GM12878 (cell line): ENCODE results near the gene CD300E. TPM values are rescaled to one million over a fixed set of nuclear protein-coding genes. Genes with fewer than 3 reads are reported as not detected.
A peak's percentile ranks its signal among the peaks of the same experiment; 100 is the strongest.

Experiments used
- ATAC-seq: fragments of 200-7000 bp; cut with Tn5 transposase; 3 replicates; pipeline ENCODE4 v1.9.1; 2020; ENCODE audit warnings: mild to moderate bottlenecking, moderate library complexity
- BruUV-seq: library from RNA; stranded (reverse); fragments of 400-500 nt; replicated peaks from 2 replicates; lab custom pipeline; 2021; lab: Mats Ljungman, UMichigan
- CTCF ChIA-PET: fragments of 300-600 bp; sonication (Branson Sonifier 250); formaldehyde crosslinking; extraction: SDS; loops from one replicate; lab custom pipeline; 2021; ENCODE audit warnings: inconsistent platforms; lab: Yijun Ruan, JAX
- POLR2A ChIA-PET: fragments of 350-600 bp; formaldehyde crosslinking; extraction: SDS; loops from one replicate; lab custom pipeline; 2021; ENCODE audit warnings: inconsistent platforms; lab: Charles Lee
- RAD21 ChIA-PET: fragments of 300-600 bp; sonication (Branson Sonifier 250); formaldehyde crosslinking; loops from one replicate; lab custom pipeline; 2023; ENCODE audit warnings: antibody characterized with exemption; ENCODE audit not compliant: unreplicated experiment; lab: Charles Lee
- SMC1A ChIA-PET: fragments of 300-600 bp; sonication (Branson Sonifier 250); formaldehyde crosslinking; loops from one replicate; lab custom pipeline; 2023; ENCODE audit not compliant: unreplicated experiment, uncharacterized antibody; lab: Charles Lee
- DNase-seq: peaks from one replicate; pipeline ENCODE4 v3.0.0-alpha.2; 2011; ENCODE audit warnings: low read depth, low spot score
- FAIRE-seq: peaks from 3 replicates; lab custom pipeline; 2011; peaks lifted over from hg19 to GRCh38; lab: Jason Lieb, UNC
- H2AFZ ChIP-seq: 2 replicates; pipeline ENCODE4 v1.6.0; 2011; ENCODE audit warnings: low read depth, low read length, control low read depth; ENCODE audit not compliant: control insufficient read depth
- H3K27ac ChIP-seq: 2 replicates; pipeline ENCODE4 v1.5.1; 2011; ENCODE audit warnings: control low read depth; ENCODE audit not compliant: control insufficient read depth, insufficient read depth
- H3K27me3 ChIP-seq, 2 experiments: replicated peaks in 1 of 2; 2 replicates each; pipeline versions ENCODE4 v1.6.0 to v1.6.1; 2011; ENCODE audit warnings: low read length in 1 of 2; ENCODE audit not compliant: control insufficient read depth in 2 of 2, insufficient read depth in 2 of 2
- H3K36me3 ChIP-seq, 2 experiments: 2 replicates each; pipeline ENCODE4 v1.5.1; 2011; ENCODE audit warnings: low read length in 1 of 2; ENCODE audit not compliant: control insufficient read depth in 2 of 2, insufficient read depth in 2 of 2
- H3K4me1 ChIP-seq: 2 replicates; pipeline ENCODE4 v1.6.1; 2011; ENCODE audit warnings: mild to moderate bottlenecking, low read length, moderate library complexity, mixed read lengths; ENCODE audit not compliant: control insufficient read depth, insufficient read depth
- H3K4me2 ChIP-seq: 2 replicates; pipeline ENCODE4 v1.6.0; 2011; ENCODE audit warnings: control low read depth; ENCODE audit not compliant: control insufficient read depth, insufficient read depth
- H3K4me3 ChIP-seq: fragments of 200-600 bp; sonication (generic); 2 replicates; pipeline ENCODE4 v1.5.1; 2016
- H3K79me2 ChIP-seq: 2 replicates; pipeline ENCODE4 v1.6.0; 2011; ENCODE audit warnings: low read length; ENCODE audit not compliant: control insufficient read depth, insufficient read depth
- H3K9ac ChIP-seq: 2 replicates; pipeline ENCODE4 v1.8.0; 2011; ENCODE audit warnings: low read length, control low read depth, mixed read lengths; ENCODE audit not compliant: control insufficient read depth, insufficient read depth
- H3K9me3 ChIP-seq: replicated peaks from 3 replicates; pipeline ENCODE4 v1.5.1; 2011; ENCODE audit warnings: mild to moderate bottlenecking, low read length; ENCODE audit not compliant: control insufficient read depth, insufficient read depth
- H4K20me1 ChIP-seq: 2 replicates; pipeline ENCODE4 v1.6.0; 2011; ENCODE audit not compliant: control insufficient read depth, insufficient read depth
- DPF2 ChIP-seq: fragments of 450-650 bp; IDR thresholded peaks from 2 replicates; pipeline ENCODE4 v1.6.1; 2017; ENCODE audit warnings: mild to moderate bottlenecking
- IRF5 ChIP-seq: fragments of 450-650 bp; IDR thresholded peaks from 2 replicates; pipeline ENCODE4 v1.6.1; 2017; ENCODE audit warnings: borderline replicate concordance
- NR2F1 ChIP-seq: fragments of 450-650 bp; conservative IDR thresholded peaks from 2 replicates; pipeline ENCODE4 v1.6.1; 2017; ENCODE audit warnings: mild to moderate bottlenecking
- RAD21 ChIP-seq: IDR thresholded peaks from 2 replicates; pipeline ENCODE4 v1.6.1; 2011; ENCODE audit warnings: mild to moderate bottlenecking, low read depth, low read length, moderate library complexity; ENCODE audit not compliant: insufficient read depth
- RFX5 ChIP-seq: IDR thresholded peaks from 2 replicates; pipeline ENCODE4 v1.6.1; 2011; ENCODE audit warnings: low read depth, low read length, improper control_type of control experiment
- SMC3 ChIP-seq: IDR thresholded peaks from 2 replicates; pipeline ENCODE4 v1.6.1; 2011; ENCODE audit warnings: low read length, improper control_type of control experiment, borderline replicate concordance
- SP1 ChIP-seq: IDR thresholded peaks from one replicate; pipeline ENCODE4 v1.6.1; 2011; ENCODE audit warnings: low read depth, low read length
- ZNF207 ChIP-seq: fragments of 450-650 bp; IDR thresholded peaks from 2 replicates; pipeline ENCODE4 v1.6.1; 2014; ENCODE audit warnings: antibody characterized with exemption, mild to moderate bottlenecking, borderline replicate concordance
- whole genome bisulfite sequencing: methylation state at CpG from one replicate; pipeline ENCODE4 v1.1.6; 2016; ENCODE audit warnings: low lambda C conversion rate; ENCODE audit not compliant: insufficient replicate concordance, insufficient coverage; ENCODE audit errors: missing lambda C conversion rate; 5-methylcytosine and 5-hydroxymethylcytosine counted together
- in situ Hi-C: fragments of 300-500 bp; cut with MboI; formaldehyde crosslinking; loops from 9 replicates; pipeline ENCODE4 v1.14.3; 2018; ENCODE audit warnings: mixed read lengths
- intact Hi-C: fragments of 100-400 bp; cut with micrococcal nuclease; formaldehyde crosslinking; loops from one replicate; pipeline ENCODE4 v1.14.2; 2022; ENCODE audit not compliant: unreplicated experiment
- polyA plus RNA-seq, 11 experiments: library from polyadenylated mRNA; depleted of rRNA in 4 of 11; unstranded in 6 of 11; stranded (reverse) in 5 of 11; fragments of >200 nt; fragmentation: Nextera tagmentation in 4 of 11; fragmentation: Illumina TruSeq in 1 of 11; extraction: Ambion mirVana in 4 of 11; extraction: Trizol in 1 of 11; gene quantifications; 1 replicate in 1 of 11; 2 replicates in 10 of 11; pipeline versions ENCODE4 v1.2.1 to v1.2.3, GENCODE V29; 2011 to 2016; ENCODE audit warnings: inconsistent platforms in 2 of 11, missing spikeins in 2 of 11, low read depth in 1 of 11
- total RNA-seq, 4 experiments: library from RNA; depleted of rRNA in 3 of 4; stranded (reverse); fragments of >200 nt in 3 of 4; fragmentation: Illumina TruSeq in 1 of 4; extraction: Trizol in 1 of 4; gene quantifications; 2 replicates each; pipeline versions ENCODE4 v1.2.1 to v1.2.3, GENCODE V29; 2013 to 2021
- TF ChIP-seq, protein P1 (sequence below): IDR thresholded peaks from 2 replicates; pipeline ENCODE4 v1.6.1; 2012; ENCODE audit warnings: mild to moderate bottlenecking, low read depth, low read length
- TF ChIP-seq, protein P2 (sequence below), 3 experiments: IDR thresholded peaks in 2 of 3; conservative IDR thresholded peaks in 1 of 3; 2 replicates each; pipeline ENCODE4 v1.5.1; 2011; ENCODE audit warnings: low read depth in 3 of 3, low read length in 3 of 3, mild to moderate bottlenecking in 3 of 3, control low read depth in 2 of 3, moderate library complexity in 2 of 3, inconsistent platforms in 1 of 3, mixed read lengths in 1 of 3; ENCODE audit not compliant: control insufficient read depth in 2 of 3, insufficient read depth in 1 of 3; ENCODE audit errors: extremely low read depth in 1 of 3
- TF ChIP-seq, protein P3 (sequence below): IDR thresholded peaks from 2 replicates; pipeline ENCODE4 v1.6.1; 2011; ENCODE audit warnings: low read depth, mild to moderate bottlenecking, low read length, moderate library complexity, borderline replicate concordance; ENCODE audit errors: extremely low read depth

Gene CD300E
- total and polyA plus RNA-seq, 10 of the 15 experiments (the other 5 are each of a cell fraction or from before 2014, with no cell fraction given): not detected

DNA sequence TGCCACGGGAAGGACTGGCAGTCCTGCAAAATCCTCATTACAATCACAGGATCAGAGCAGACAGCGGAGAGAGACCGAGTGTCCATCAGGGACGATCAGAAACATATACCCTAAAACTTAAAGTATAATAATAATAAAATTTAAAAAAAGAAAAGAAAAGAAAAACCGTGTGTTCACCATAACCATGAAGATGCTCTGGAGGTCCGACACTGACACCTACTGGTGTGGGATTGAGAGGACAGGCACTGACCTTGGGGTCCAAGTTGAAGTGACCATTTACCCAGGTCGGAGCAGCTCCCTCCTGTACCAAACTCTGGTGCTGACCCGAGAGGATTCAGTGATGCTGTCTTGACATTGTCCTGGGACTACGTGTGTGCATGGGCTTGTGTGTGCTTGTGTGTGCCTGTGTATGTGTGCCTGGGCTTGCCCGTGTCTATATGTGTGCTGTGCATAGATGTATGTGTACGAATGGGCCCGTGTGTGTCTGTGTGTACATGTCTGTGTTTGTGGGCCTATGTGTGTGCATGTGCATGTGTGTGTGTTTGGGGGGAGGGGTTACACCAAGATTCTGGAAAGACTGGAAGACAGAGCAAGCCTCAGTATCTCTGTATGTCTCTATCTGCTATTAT, 21.5 kb downstream of the CD300E start:
- no peaks in the 10 kb centered on the region; the same call in 1 of the 2 replicates for H3K4me1 ChIP-seq
- ChIA-PET SMC1A (interaction anchor here (1.9 to 2.2 kb wide), 2 partner anchors 36 to 70 kb away, joined by 4 to 6 read pairs; no protein-coding TSS in a partner anchor), POLR2A (no interaction called here), RAD21 (interaction anchor here (1.7 to 2.4 kb wide), 3 partner anchors 110 to 234 kb away, joined by 4 to 10 read pairs (median 4); no protein-coding TSS in a partner anchor), CTCF (interaction anchor here (0.6 to 3.3 kb wide), 11 partner anchors 8 to 1014 kb away, joined by 3 to 16 read pairs (median 8); partner anchors contain the start of genes CD300E, CD300H, CD300LB and RAB37)
- in situ Hi-C loops: no loop called here
- intact Hi-C loops: loop anchor here (2.0 to 5.0 kb wide), 2 partner anchors 233 to 300 kb away; no protein-coding TSS in a partner anchor
- H3K9me3 ChIP-seq: peaks cover 3% of the 10 kb centered on the region; the same call in 1 of the 3 replicates
- H3K36me3 ChIP-seq: no peaks in the 10 kb centered on the region
- H3K27ac ChIP-seq: no peak overlapping the region
- no TSS peak for BruUV-seq
- no peak overlapping the region for H3K4me2 ChIP-seq
- FAIRE-seq (peak; percentile 18), DNase-seq (no peak), ATAC-seq (peak; percentile 85)
- H3K9ac ChIP-seq: no peak overlapping the region
- peaks cover 2 to 4% of the 10 kb centered on the region in 2 experiments; a peak in 3 of 4 replicates for H3K27me3 ChIP-seq
- H3K4me3 ChIP-seq: no peak overlapping the region
- TF ChIP-seq RAD21 (peak; percentile 73), DPF2 (no peak), SMC3 (peak; percentile 53; the same call in 1 of the 2 replicates), IRF5 (no peak), SP1 (no peak), RFX5 (no peak), NR2F1 (no peak), ZNF207 (no peak)
- TF ChIP-seq, protein P1, sequence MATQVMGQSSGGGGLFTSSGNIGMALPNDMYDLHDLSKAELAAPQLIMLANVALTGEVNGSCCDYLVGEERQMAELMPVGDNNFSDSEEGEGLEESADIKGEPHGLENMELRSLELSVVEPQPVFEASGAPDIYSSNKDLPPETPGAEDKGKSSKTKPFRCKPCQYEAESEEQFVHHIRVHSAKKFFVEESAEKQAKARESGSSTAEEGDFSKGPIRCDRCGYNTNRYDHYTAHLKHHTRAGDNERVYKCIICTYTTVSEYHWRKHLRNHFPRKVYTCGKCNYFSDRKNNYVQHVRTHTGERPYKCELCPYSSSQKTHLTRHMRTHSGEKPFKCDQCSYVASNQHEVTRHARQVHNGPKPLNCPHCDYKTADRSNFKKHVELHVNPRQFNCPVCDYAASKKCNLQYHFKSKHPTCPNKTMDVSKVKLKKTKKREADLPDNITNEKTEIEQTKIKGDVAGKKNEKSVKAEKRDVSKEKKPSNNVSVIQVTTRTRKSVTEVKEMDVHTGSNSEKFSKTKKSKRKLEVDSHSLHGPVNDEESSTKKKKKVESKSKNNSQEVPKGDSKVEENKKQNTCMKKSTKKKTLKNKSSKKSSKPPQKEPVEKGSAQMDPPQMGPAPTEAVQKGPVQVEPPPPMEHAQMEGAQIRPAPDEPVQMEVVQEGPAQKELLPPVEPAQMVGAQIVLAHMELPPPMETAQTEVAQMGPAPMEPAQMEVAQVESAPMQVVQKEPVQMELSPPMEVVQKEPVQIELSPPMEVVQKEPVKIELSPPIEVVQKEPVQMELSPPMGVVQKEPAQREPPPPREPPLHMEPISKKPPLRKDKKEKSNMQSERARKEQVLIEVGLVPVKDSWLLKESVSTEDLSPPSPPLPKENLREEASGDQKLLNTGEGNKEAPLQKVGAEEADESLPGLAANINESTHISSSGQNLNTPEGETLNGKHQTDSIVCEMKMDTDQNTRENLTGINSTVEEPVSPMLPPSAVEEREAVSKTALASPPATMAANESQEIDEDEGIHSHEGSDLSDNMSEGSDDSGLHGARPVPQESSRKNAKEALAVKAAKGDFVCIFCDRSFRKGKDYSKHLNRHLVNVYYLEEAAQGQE: no peak
- TF ChIP-seq, protein P2, sequence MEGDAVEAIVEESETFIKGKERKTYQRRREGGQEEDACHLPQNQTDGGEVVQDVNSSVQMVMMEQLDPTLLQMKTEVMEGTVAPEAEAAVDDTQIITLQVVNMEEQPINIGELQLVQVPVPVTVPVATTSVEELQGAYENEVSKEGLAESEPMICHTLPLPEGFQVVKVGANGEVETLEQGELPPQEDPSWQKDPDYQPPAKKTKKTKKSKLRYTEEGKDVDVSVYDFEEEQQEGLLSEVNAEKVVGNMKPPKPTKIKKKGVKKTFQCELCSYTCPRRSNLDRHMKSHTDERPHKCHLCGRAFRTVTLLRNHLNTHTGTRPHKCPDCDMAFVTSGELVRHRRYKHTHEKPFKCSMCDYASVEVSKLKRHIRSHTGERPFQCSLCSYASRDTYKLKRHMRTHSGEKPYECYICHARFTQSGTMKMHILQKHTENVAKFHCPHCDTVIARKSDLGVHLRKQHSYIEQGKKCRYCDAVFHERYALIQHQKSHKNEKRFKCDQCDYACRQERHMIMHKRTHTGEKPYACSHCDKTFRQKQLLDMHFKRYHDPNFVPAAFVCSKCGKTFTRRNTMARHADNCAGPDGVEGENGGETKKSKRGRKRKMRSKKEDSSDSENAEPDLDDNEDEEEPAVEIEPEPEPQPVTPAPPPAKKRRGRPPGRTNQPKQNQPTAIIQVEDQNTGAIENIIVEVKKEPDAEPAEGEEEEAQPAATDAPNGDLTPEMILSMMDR (IDR thresholded peaks at IDR 0.05 in 2 of 3, conservative IDR thresholded peaks at IDR 0.05 in 1 of 3; ENCODE audit: control insufficient read depth in 2 of 3, extremely low read depth in 1 of 3, insufficient read depth in 1 of 3, low read depth in 3 of 3, low read length in 3 of 3): peak; percentile 67 to 71 (median 70)
- TF ChIP-seq, protein P3, sequence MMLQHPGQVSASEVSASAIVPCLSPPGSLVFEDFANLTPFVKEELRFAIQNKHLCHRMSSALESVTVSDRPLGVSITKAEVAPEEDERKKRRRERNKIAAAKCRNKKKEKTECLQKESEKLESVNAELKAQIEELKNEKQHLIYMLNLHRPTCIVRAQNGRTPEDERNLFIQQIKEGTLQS: no peak
- H2AFZ ChIP-seq: no peak overlapping the region
- WGBS: 25% methylated on average over 12 of the region's 12 CpGs
- no peaks in the 10 kb centered on the region; the same call in 1 of the 2 replicates for H4K20me1 ChIP-seq
- no peaks in the 10 kb centered on the region for H3K79me2 ChIP-seq
